BE2C (cell line): ENCODE results near the gene IFT43.
A peak's percentile ranks its signal among the peaks of the same experiment; 100 is the strongest.

ENCODE experiments used
- DNase-seq: peaks from one replicate; pipeline ENCODE4 v3.0.0-alpha.2; 2020
- H3K27me3 ChIP-seq: fragments of 250-450 bp; sonication (Bioruptor Pico); 2 replicates; pipeline ENCODE4 v1.5.1; 2020; ENCODE audit warnings: mild to moderate bottlenecking
- H3K36me3 ChIP-seq: fragments of 250-450 bp; sonication (Bioruptor Pico); 2 replicates; pipeline ENCODE4 v1.5.1; 2020; ENCODE audit warnings: mild to moderate bottlenecking
- H3K4me1 ChIP-seq: fragments of 250-450 bp; sonication (Bioruptor Pico); 2 replicates; pipeline ENCODE4 v1.5.1; 2020
- H3K4me3 ChIP-seq: 2 replicates; pipeline ENCODE4 v1.5.1; 2011; ENCODE audit warnings: low read depth, low read length
- H3K9me3 ChIP-seq: fragments of 250-450 bp; sonication (Bioruptor Pico); 2 replicates; pipeline ENCODE4 v1.5.1; 2020
- TF ChIP-seq, protein P1 (sequence below): IDR thresholded peaks from 2 replicates; pipeline ENCODE4 v1.5.1; 2012; ENCODE audit warnings: mild to moderate bottlenecking, low read depth, low read length

The IFT43 gene

DNA sequence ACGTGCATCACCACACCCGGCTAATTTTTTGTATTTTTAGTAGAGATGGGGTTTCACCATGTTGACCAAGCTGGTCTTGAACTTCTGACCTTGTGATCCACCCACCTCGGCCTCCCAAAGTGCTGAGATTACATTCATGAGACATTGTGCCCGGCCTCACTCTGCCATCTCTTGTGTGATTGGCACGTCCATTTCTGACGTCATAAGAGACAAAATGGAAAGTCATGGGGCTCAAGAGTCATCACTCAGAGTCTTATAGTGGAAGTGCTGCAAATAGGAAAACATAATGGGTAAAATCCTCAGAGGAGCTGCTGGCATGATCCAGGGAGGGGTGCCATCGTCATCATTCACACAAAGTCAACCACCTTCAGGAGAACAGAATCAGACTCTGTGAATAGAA lies 112.0 kb downstream of the IFT43 start:
- H3K9me3 ChIP-seq: no peaks in the 10 kb centered on the region
- H3K36me3 ChIP-seq: no peaks in the 10 kb centered on the region
- H3K4me3 ChIP-seq: no peak overlapping the region
- H3K4me1 ChIP-seq: no peaks in the 10 kb centered on the region
- no peak for DNase-seq
- TF ChIP-seq, protein P1, sequence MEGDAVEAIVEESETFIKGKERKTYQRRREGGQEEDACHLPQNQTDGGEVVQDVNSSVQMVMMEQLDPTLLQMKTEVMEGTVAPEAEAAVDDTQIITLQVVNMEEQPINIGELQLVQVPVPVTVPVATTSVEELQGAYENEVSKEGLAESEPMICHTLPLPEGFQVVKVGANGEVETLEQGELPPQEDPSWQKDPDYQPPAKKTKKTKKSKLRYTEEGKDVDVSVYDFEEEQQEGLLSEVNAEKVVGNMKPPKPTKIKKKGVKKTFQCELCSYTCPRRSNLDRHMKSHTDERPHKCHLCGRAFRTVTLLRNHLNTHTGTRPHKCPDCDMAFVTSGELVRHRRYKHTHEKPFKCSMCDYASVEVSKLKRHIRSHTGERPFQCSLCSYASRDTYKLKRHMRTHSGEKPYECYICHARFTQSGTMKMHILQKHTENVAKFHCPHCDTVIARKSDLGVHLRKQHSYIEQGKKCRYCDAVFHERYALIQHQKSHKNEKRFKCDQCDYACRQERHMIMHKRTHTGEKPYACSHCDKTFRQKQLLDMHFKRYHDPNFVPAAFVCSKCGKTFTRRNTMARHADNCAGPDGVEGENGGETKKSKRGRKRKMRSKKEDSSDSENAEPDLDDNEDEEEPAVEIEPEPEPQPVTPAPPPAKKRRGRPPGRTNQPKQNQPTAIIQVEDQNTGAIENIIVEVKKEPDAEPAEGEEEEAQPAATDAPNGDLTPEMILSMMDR: no peak
- no peaks in the 10 kb centered on the region; the same call in none of the 2 replicates for H3K27me3 ChIP-seq

- Histone ChIP-seq H3K4me1 (no peaks in the 10 kb centered on the region), H3K4me3 (no peak overlapping the region), H3K9me3 (no peaks in the 10 kb centered on the region), H3K27me3 (no peaks in the 10 kb centered on the region; the same call in none of the 2 replicates), H3K36me3 (no peaks in the 10 kb centered on the region)
- DNase-seq: peak; percentile 38
- TF ChIP-seq, protein P1: peak; percentile 21
Measured at GRCh38 chr14:76098047-76098446, 112.5 kb downstream of the IFT43 start.

- no peak overlapping the region for H3K4me3 ChIP-seq
- H3K4me1 ChIP-seq: no peaks in the 10 kb centered on the region
- H3K27me3 ChIP-seq: no peaks in the 10 kb centered on the region; the same call in none of the 2 replicates
- no peaks in the 10 kb centered on the region for H3K9me3 ChIP-seq
- H3K36me3 ChIP-seq: no peaks in the 10 kb centered on the region
- TF ChIP-seq, protein P1: no peak
- DNase-seq: no peak
Measured at GRCh38 chr14:76098916-76099675, 113.5 kb downstream of the IFT43 start.

DNA sequence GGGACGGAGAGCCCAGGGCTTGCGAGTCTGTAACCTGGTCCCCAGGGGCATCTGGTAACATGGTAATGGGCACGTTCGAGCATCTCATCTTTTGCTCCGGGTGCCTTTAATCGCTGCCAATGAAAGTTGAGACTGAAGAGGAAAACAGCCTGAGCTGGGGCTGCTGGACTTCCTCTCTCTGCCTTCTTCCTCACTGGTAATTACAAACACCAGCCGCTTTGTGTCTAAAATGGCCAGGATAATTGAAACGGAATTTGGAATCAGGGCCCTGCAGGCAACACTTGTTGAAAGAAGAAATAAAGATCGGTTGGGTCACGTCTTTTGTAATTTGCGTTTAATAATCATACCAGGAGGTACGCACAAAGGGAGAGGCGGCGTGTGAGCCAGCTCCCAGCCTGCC lies 114.7 kb downstream of the IFT43 start:
- H3K4me1 ChIP-seq: no peaks in the 10 kb centered on the region
- no peak overlapping the region for H3K4me3 ChIP-seq
- no peaks in the 10 kb centered on the region; the same call in none of the 2 replicates for H3K27me3 ChIP-seq
- DNase-seq: no peak
- TF ChIP-seq, protein P1: no peak
- H3K9me3 ChIP-seq: no peaks in the 10 kb centered on the region
- H3K36me3 ChIP-seq: no peaks in the 10 kb centered on the region

DNA sequence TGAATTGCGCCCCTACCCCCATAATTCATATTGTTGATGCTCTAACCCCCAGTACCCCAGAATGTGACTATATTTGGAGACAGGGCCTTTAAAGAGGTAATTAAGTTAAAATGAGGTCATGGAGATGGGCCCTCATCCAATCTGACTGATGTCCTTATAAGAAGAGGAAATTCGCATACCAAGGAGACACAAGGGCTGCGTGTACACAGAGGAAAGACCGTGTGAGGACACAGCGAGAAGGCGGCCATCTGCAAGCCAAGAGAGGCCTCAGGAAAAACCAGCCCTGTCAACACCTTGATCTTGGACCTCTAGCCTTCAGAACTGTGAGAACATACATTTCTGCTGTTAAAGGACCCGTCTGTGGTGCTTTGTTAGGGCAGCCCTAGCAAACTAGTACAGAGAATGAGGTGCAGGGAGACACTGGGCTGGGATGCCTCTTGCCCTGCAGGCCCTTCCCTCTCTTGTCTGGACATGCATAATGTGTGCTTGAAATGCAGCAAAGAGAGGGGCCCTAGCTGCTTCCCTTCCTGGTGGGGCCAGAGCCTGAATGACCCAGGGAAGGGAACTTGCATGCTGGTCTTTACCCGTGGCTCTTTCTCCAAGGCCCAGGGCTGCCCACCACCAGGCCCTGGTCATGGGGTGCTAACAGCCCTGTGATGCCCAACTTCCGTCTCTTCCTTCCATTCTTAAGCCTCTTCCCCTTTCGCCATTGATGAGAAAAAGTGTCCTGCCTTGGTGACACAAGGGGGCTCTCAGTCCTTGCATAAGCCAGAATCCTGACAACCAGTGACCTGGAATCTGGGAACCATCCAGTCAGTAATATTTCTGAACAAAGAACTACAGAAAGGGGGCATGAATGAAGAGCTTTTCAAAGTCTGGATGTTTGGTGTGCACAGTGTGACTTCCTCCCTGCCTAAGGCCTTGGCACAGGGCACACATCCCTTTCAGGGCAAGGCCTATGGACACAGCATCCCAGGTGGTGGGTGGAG lies 116.1 kb downstream of the IFT43 start:
- Histone ChIP-seq H3K9me3 (no peaks in the 10 kb centered on the region), H3K36me3 (no peaks in the 10 kb centered on the region), H3K4me1 (no peaks in the 10 kb centered on the region), H3K4me3 (no peak overlapping the region), H3K27me3 (no peaks in the 10 kb centered on the region; the same call in 1 of the 2 replicates)
- TF ChIP-seq, protein P1: peak; percentile 21; the same call in 1 of the 2 replicates
- no peak for DNase-seq
